DND-41 (cell line): ENCODE results near the gene TMEM200C.

Experiments
- CTCF ChIP-seq: IDR thresholded peaks from 2 replicates; pipeline ENCODE4 v1.5.1; 2012; ENCODE audit warnings: borderline replicate concordance, low read length, moderate library complexity, mild to moderate bottlenecking; ENCODE audit not compliant: poor library complexity, severe bottlenecking; ENCODE audit errors: extremely low read depth
- EZH2 ChIP-seq: IDR thresholded peaks from 3 replicates; pipeline ENCODE4 v1.6.1; 2012; ENCODE audit warnings: borderline replicate concordance, low read depth, mild to moderate bottlenecking, moderate library complexity, low read length, inconsistent platforms; ENCODE audit not compliant: severe bottlenecking

- TF ChIP-seq CTCF (no peak), EZH2 (no peak)
Observed at GRCh38 chr18:5851998-5852397, 43.3 kb downstream of the TMEM200C start.
